PC-9 (cell line): ENCODE data around the gene REEP3. TPM values are rescaled to one million over a fixed set of nuclear protein-coding genes. Genes with fewer than 3 reads are reported as not detected.

Experiments
- BruUV-seq: library from RNA; stranded (reverse); fragments of 400-500 nt; replicated peaks from 2 replicates; lab custom pipeline; 2021; lab: Mats Ljungman, UMichigan
- CTCF ChIA-PET: fragments of 300-600 bp; sonication (Branson Sonifier 250); formaldehyde crosslinking; loops from one replicate; lab custom pipeline; 2022; ENCODE audit warnings: antibody characterized with exemption; lab: Charles Lee
- POLR2A ChIA-PET: fragments of 300-600 bp; sonication (Branson Sonifier 250); formaldehyde crosslinking; loops from one replicate; lab custom pipeline; 2022; ENCODE audit warnings: antibody characterized with exemption; ENCODE audit not compliant: unreplicated experiment; lab: Charles Lee
- DNase-seq, 2 experiments: peaks; one replicate each; pipeline versions ENCODE4 v3.0.0 to v3.0.0-alpha.2; 2015 to 2022; ENCODE audit warnings: mixed read lengths in 1 of 2
- H2AFZ ChIP-seq: fragments of 200-600 bp; sonication (generic); 2 replicates; pipeline ENCODE4 v1.8.1; 2017; ENCODE audit warnings: antibody characterized with exemption
- H3F3A ChIP-seq: fragments of 200-600 bp; sonication (generic); 2 replicates; pipeline ENCODE4 v1.8.1; 2017; ENCODE audit warnings: antibody characterized with exemption, mild to moderate bottlenecking, low read depth; ENCODE audit not compliant: insufficient read depth
- H3K27ac ChIP-seq: fragments of 200-600 bp; sonication (generic); 2 replicates; pipeline ENCODE4 v1.6.1; 2016; ENCODE audit warnings: mixed run types
- H3K27me3 ChIP-seq: fragments of 200-600 bp; sonication (generic); 2 replicates; pipeline ENCODE4 v1.6.1; 2016; ENCODE audit warnings: low read depth, mixed run types; ENCODE audit not compliant: insufficient read depth
- H3K36me3 ChIP-seq: fragments of 200-600 bp; sonication (generic); 2 replicates; pipeline ENCODE4 v1.6.1; 2016; ENCODE audit warnings: low read depth, mixed run types
- H3K4me1 ChIP-seq: fragments of 200-600 bp; sonication (generic); replicated peaks from 2 replicates; pipeline ENCODE4 v1.6.1; 2016; ENCODE audit warnings: mixed run types; ENCODE audit not compliant: insufficient read depth
- H3K4me2 ChIP-seq: fragments of 200-600 bp; sonication (generic); 2 replicates; pipeline ENCODE4 v1.6.1; 2017; ENCODE audit warnings: mixed run types
- H3K4me3 ChIP-seq: fragments of 200-600 bp; sonication (generic); 2 replicates; pipeline ENCODE4 v1.6.1; 2016; ENCODE audit warnings: mixed run types
- H3K79me2 ChIP-seq: fragments of 200-600 bp; sonication (generic); 2 replicates; pipeline ENCODE4 v1.6.1; 2017; ENCODE audit warnings: low read depth, mixed run types
- H3K9me2 ChIP-seq: fragments of 200-600 bp; sonication (generic); 2 replicates; pipeline ENCODE4 v1.8.1; 2017; ENCODE audit warnings: mild to moderate bottlenecking; ENCODE audit not compliant: insufficient read depth
- H3K9me3 ChIP-seq: fragments of 200-600 bp; sonication (generic); 2 replicates; pipeline ENCODE4 v1.8.1; 2016; ENCODE audit warnings: low read depth; ENCODE audit not compliant: insufficient read depth
- H4K20me1 ChIP-seq: fragments of 200-600 bp; sonication (generic); 2 replicates; pipeline ENCODE4 v1.8.1; 2017; ENCODE audit not compliant: insufficient read depth
- EZH2 ChIP-seq: fragments of 200-600 bp; sonication (generic); IDR thresholded peaks from 2 replicates; pipeline ENCODE4 v1.8.0; 2017; ENCODE audit warnings: antibody characterized with exemption, low read depth
- intact Hi-C: fragments of 100-400 bp; cut with micrococcal nuclease; formaldehyde crosslinking; loops from one replicate; pipeline ENCODE4 v1.10.0; 2022; ENCODE audit not compliant: unreplicated experiment
- total RNA-seq: library from RNA; stranded (reverse); gene quantifications from 2 replicates; pipeline ENCODE4 v1.2.3, GENCODE V29; 2021
- TF ChIP-seq, protein P1 (sequence below): fragments of 200-600 bp; sonication (generic); conservative IDR thresholded peaks from 2 replicates; pipeline ENCODE4 v1.6.1; 2017; ENCODE audit warnings: mixed run types, antibody characterized with exemption, mild to moderate bottlenecking, moderate library complexity

The REEP3 gene
- total RNA-seq, 1 experiment from 2014 or later = 56.4 TPM

GRCh38 chr10:63641366-63641765, 120.2 kb downstream of the REEP3 start:
- H3F3A ChIP-seq = no peaks in the 10 kb centered on the region
- H2AFZ ChIP-seq = no peak overlapping the region
- H3K9me3 ChIP-seq = no peaks in the 10 kb centered on the region
- no peaks in the 10 kb centered on the region for H3K27me3 ChIP-seq
- no peak for DNase-seq
- no peaks in the 10 kb centered on the region for H3K36me3 ChIP-seq
- intact Hi-C loops = no loop called here
- no peak overlapping the region for H3K4me2 ChIP-seq
- ChIA-PET POLR2A (no interaction called here), CTCF (no interaction called here)
- no peak overlapping the region for H3K27ac ChIP-seq
- no peaks in the 10 kb centered on the region for H3K79me2 ChIP-seq
- peaks cover 6% of the 10 kb centered on the region; the same call in 1 of the 2 replicates for H3K9me2 ChIP-seq
- H4K20me1 ChIP-seq = no peaks in the 10 kb centered on the region
- TF ChIP-seq, protein P1, sequence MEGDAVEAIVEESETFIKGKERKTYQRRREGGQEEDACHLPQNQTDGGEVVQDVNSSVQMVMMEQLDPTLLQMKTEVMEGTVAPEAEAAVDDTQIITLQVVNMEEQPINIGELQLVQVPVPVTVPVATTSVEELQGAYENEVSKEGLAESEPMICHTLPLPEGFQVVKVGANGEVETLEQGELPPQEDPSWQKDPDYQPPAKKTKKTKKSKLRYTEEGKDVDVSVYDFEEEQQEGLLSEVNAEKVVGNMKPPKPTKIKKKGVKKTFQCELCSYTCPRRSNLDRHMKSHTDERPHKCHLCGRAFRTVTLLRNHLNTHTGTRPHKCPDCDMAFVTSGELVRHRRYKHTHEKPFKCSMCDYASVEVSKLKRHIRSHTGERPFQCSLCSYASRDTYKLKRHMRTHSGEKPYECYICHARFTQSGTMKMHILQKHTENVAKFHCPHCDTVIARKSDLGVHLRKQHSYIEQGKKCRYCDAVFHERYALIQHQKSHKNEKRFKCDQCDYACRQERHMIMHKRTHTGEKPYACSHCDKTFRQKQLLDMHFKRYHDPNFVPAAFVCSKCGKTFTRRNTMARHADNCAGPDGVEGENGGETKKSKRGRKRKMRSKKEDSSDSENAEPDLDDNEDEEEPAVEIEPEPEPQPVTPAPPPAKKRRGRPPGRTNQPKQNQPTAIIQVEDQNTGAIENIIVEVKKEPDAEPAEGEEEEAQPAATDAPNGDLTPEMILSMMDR = no peak
- TF ChIP-seq EZH2 = no peak
- H3K4me3 ChIP-seq = no peak overlapping the region
- no peaks in the 10 kb centered on the region for H3K4me1 ChIP-seq
- BruUV-seq = no TSS peak

DNA sequence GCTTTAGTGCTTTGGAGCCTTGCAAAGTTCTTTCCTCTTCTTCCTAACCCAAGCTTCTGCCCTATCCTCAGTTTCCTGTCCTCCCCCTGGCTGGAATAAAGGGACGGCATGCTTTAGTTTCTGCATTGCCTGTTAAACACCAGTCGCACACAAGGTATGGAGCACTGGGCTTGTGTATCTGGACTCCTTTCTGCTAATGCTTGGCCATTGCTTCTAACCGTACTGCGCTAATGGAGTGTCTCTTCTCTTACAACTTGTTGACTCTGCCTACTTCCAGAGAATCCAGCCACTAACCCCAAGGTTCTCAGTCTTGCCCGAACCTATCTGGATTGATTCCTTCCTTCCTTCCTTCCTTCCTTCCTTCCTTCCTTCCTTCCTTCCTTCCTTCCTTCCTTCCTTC, 120.6 kb downstream of the REEP3 start:
- Histone ChIP-seq H3K4me3 (no peak overlapping the region), H3K36me3 (no peaks in the 10 kb centered on the region), H3K4me1 (no peaks in the 10 kb centered on the region), H3K9me3 (no peaks in the 10 kb centered on the region), H3F3A (no peaks in the 10 kb centered on the region), H3K4me2 (no peak overlapping the region), H3K79me2 (no peaks in the 10 kb centered on the region), H3K27me3 (no peaks in the 10 kb centered on the region), H3K27ac (no peak overlapping the region), H2AFZ (no peak overlapping the region), H3K9me2 (peaks cover 6% of the 10 kb centered on the region; the same call in 1 of the 2 replicates), H4K20me1 (no peaks in the 10 kb centered on the region)
- ChIA-PET CTCF (no interaction called here), POLR2A (no interaction called here)
- BruUV-seq = no TSS peak
- TF ChIP-seq, protein P1 = no peak
- TF ChIP-seq EZH2 = no peak
- intact Hi-C loops = no loop called here
- DNase-seq = no peak

GRCh38 chr10:63642808-63643207, 121.6 kb downstream of the REEP3 start:
- peaks cover 6% of the 10 kb centered on the region; the same call in 1 of the 2 replicates for H3K9me2 ChIP-seq
- no peak overlapping the region for H3K4me3 ChIP-seq
- intact Hi-C loops = no loop called here
- no peaks in the 10 kb centered on the region for H4K20me1 ChIP-seq
- H3K4me2 ChIP-seq = no peak overlapping the region
- H3K27me3 ChIP-seq = no peaks in the 10 kb centered on the region
- CTCF ChIA-PET = no interaction called here
- no peaks in the 10 kb centered on the region for H3K4me1 ChIP-seq
- no peak for TF ChIP-seq EZH2
- TF ChIP-seq, protein P1 = no peak
- POLR2A ChIA-PET = no interaction called here
- H3K27ac ChIP-seq = no peak overlapping the region
- H2AFZ ChIP-seq = no peak overlapping the region
- no peaks in the 10 kb centered on the region for H3F3A ChIP-seq
- H3K79me2 ChIP-seq = no peaks in the 10 kb centered on the region
- H3K9me3 ChIP-seq = no peaks in the 10 kb centered on the region
- DNase-seq = no peak
- no TSS peak for BruUV-seq
- H3K36me3 ChIP-seq = no peaks in the 10 kb centered on the region
